ENCODE measurements around the gene BCS1L. TPM values are rescaled to one million over a fixed set of nuclear protein-coding genes. Genes with fewer than 3 reads are reported as not detected.

Gene BCS1L
- total and polyA plus RNA-seq, 9 of the 15 experiments (the other 6 are each of a cell fraction or from before 2014, with no cell fraction given), result 37.6 to 103 (median 56.7) TPM

DNA sequence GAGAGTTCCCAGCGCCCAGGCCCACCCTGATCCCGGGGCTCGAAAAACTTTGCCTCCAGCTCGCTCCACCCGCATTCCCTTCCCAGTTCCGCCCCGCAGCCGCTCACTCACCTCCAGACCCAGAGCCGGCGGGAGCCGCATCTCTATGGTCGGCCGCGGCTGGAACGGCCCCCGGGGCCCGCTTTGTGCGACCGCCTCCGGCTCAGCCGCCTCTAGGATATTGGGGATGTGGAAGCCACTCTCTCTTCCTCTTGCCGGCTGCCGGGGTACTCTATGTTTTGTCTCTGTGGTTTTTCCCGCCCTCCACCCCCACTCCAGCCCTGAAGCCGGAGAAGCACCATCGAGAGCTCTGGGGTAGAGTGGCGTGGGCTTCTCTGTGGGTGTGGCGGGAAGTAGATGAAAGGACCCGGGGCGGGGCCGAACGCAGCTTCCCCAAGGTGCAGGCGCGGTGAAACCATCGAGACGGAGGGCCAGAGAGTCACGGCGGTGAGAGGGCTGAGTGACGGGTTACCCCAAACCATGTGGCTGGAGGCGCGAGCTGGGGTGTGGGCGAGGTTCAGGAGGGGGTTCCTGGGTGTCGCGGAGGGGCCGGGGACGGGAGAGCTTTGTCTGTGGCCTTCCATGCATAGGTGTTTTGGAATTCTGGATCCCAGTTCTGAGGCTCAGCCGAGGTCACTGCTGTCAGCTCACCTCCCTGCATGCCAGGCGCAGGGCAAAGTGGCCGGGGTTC lies at the start of gene BCS1L, which contains the start of gene ZNF142 (continued):
- TF ChIP-seq ZNF449 (CRISPR knock-in tag; IDR thresholded peaks at IDR 0.05) (no peak), PCBP1 (IDR thresholded peaks at IDR 0.05; ENCODE audit: low read depth, low read length, poor library complexity, severe bottlenecking) (no peak), ZBTB8A (IDR thresholded peaks at IDR 0.05; ENCODE audit: partially characterized antibody) (no peak), HDAC6 (IDR thresholded peaks at IDR 0.05; ENCODE audit: low read depth, low read length) (no peak), LEF1 (IDR thresholded peaks at IDR 0.05) (peak; percentile 58; the same call in 1 of the 2 replicates), ZNF165 (CRISPR knock-in tag; IDR thresholded peaks at IDR 0.05; ENCODE audit: borderline replicate concordance) (no peak), ZFP30 (CRISPR knock-in tag; IDR thresholded peaks at IDR 0.05; ENCODE audit: borderline replicate concordance) (no peak), ZNF146 (CRISPR knock-in tag; IDR thresholded peaks at IDR 0.05; ENCODE audit: unreplicated experiment) (no peak), NCOA1 (IDR thresholded peaks at IDR 0.05; ENCODE audit: low read depth) (0 out of 2 replicates have a peak, but pooled peaks have one; percentile 17), ZNF175 (CRISPR knock-in tag; IDR thresholded peaks at IDR 0.05; ENCODE audit: low read depth) (no peak), NCOA2 (IDR thresholded peaks at IDR 0.05; ENCODE audit: partially characterized antibody in 2 of 2) (no peak)
- TF ChIP-seq, protein P1, sequence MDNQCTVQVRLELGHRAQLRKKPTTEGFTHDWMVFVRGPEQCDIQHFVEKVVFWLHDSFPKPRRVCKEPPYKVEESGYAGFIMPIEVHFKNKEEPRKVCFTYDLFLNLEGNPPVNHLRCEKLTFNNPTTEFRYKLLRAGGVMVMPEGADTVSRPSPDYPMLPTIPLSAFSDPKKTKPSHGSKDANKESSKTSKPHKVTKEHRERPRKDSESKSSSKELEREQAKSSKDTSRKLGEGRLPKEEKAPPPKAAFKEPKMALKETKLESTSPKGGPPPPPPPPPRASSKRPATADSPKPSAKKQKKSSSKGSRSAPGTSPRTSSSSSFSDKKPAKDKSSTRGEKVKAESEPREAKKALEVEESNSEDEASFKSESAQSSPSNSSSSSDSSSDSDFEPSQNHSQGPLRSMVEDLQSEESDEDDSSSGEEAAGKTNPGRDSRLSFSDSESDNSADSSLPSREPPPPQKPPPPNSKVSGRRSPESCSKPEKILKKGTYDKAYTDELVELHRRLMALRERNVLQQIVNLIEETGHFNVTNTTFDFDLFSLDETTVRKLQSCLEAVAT (IDR thresholded peaks at IDR 0.05), result no peak
- TF ChIP-seq, protein P2, sequence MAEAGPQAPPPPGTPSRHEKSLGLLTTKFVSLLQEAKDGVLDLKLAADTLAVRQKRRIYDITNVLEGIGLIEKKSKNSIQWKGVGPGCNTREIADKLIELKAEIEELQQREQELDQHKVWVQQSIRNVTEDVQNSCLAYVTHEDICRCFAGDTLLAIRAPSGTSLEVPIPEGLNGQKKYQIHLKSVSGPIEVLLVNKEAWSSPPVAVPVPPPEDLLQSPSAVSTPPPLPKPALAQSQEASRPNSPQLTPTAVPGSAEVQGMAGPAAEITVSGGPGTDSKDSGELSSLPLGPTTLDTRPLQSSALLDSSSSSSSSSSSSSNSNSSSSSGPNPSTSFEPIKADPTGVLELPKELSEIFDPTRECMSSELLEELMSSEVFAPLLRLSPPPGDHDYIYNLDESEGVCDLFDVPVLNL (CRISPR knock-in tag; IDR thresholded peaks at IDR 0.05; ENCODE audit: low read depth), result no peak
- TF ChIP-seq, protein P3, sequence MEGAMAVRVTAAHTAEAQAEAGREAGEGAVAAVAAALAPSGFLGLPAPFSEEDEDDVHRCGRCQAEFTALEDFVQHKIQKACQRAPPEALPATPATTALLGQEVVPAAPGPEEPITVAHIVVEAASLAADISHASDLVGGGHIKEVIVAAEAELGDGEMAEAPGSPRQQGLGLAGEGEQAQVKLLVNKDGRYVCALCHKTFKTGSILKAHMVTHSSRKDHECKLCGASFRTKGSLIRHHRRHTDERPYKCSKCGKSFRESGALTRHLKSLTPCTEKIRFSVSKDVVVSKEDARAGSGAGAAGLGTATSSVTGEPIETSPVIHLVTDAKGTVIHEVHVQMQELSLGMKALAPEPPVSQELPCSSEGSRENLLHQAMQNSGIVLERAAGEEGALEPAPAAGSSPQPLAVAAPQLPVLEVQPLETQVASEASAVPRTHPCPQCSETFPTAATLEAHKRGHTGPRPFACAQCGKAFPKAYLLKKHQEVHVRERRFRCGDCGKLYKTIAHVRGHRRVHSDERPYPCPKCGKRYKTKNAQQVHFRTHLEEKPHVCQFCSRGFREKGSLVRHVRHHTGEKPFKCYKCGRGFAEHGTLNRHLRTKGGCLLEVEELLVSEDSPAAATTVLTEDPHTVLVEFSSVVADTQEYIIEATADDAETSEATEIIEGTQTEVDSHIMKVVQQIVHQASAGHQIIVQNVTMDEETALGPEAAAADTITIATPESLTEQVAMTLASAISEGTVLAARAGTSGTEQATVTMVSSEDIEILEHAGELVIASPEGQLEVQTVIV (CRISPR knock-in tag; IDR thresholded peaks at IDR 0.05; ENCODE audit: borderline replicate concordance), result no peak
- TF ChIP-seq, protein P4, sequence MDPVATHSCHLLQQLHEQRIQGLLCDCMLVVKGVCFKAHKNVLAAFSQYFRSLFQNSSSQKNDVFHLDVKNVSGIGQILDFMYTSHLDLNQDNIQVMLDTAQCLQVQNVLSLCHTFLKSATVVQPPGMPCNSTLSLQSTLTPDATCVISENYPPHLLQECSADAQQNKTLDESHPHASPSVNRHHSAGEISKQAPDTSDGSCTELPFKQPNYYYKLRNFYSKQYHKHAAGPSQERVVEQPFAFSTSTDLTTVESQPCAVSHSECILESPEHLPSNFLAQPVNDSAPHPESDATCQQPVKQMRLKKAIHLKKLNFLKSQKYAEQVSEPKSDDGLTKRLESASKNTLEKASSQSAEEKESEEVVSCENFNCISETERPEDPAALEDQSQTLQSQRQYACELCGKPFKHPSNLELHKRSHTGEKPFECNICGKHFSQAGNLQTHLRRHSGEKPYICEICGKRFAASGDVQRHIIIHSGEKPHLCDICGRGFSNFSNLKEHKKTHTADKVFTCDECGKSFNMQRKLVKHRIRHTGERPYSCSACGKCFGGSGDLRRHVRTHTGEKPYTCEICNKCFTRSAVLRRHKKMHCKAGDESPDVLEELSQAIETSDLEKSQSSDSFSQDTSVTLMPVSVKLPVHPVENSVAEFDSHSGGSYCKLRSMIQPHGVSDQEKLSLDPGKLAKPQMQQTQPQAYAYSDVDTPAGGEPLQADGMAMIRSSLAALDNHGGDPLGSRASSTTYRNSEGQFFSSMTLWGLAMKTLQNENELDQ (CRISPR knock-in tag; IDR thresholded peaks at IDR 0.05; ENCODE audit: borderline replicate concordance), result no peak
- TF ChIP-seq, protein P5, sequence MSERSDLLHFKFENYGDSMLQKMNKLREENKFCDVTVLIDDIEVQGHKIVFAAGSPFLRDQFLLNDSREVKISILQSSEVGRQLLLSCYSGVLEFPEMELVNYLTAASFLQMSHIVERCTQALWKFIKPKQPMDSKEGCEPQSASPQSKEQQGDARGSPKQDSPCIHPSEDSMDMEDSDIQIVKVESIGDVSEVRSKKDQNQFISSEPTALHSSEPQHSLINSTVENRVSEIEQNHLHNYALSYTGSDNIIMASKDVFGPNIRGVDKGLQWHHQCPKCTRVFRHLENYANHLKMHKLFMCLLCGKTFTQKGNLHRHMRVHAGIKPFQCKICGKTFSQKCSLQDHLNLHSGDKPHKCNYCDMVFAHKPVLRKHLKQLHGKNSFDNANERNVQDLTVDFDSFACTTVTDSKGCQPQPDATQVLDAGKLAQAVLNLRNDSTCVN (CRISPR knock-in tag; IDR thresholded peaks at IDR 0.05), result no peak

All from K562 (cell line).